Measurements from ENCODE around the gene GFRA1. TPM values are rescaled to one million over a fixed set of nuclear protein-coding genes. Genes with fewer than 3 reads are reported as not detected.

GFRA1 gene
- polyA plus RNA-seq, 3 donors, result not detected

GRCh38 chr10:116082206-116082605 is 190.8 kb downstream of the GFRA1 start:
- H3K9me3 Mint-ChIP-seq, result peaks cover 0 to 4% (median 1%) of the 10 kb centered on the region in 7 donors
- H3K4me3 Mint-ChIP-seq, result no peak overlapping the region
- Histone ChIP-seq H3K4me1 (ENCODE audit: control insufficient read depth in 1 of 2, insufficient read depth in 2 of 2, low read length in 2 of 2) (no peaks in the 10 kb centered on the region), H3K27ac (ENCODE audit: low read depth in 1 of 2, low read length in 2 of 2) (no peak overlapping the region), H2AFZ (ENCODE audit: insufficient read depth, low read depth, low read length, poor library complexity, severe bottlenecking) (no peak overlapping the region), H3K9ac (ENCODE audit: insufficient read depth, low read length, poor library complexity, severe bottlenecking) (no peak overlapping the region), H3K9me3 (replicated peaks in 1 of 2; ENCODE audit: control insufficient read depth in 1 of 2, insufficient read depth in 1 of 2, low read length in 2 of 2) (no peaks in the 10 kb centered on the region), H3K36me3 (replicated peaks in 1 of 2; ENCODE audit: control insufficient read depth in 1 of 2, insufficient read depth in 2 of 2, low read length in 2 of 2) (no peaks in the 10 kb centered on the region), H3K79me2 (ENCODE audit: insufficient read depth, low read length) (no peaks in the 10 kb centered on the region), H3K4me3 (replicated peaks in 1 of 3; ENCODE audit: low read depth in 2 of 3, low read length in 3 of 3) (no peak overlapping the region), H3K27me3 (ENCODE audit: control insufficient read depth in 2 of 2, insufficient read depth in 2 of 2, low read length in 2 of 2) (no peaks in the 10 kb centered on the region), H4K20me1 (ENCODE audit: insufficient read depth, low read length) (no peaks in the 10 kb centered on the region), H3K4me2 (replicated peaks; ENCODE audit: extremely low read depth, low read length, poor library complexity, severe bottlenecking) (no peak overlapping the region)
- TF ChIP-seq CTCF (IDR thresholded peaks at IDR 0.05), result no peak
- no peaks in the 10 kb centered on the region for H3K36me3 Mint-ChIP-seq
- intact Hi-C loops (cut with micrococcal nuclease), result no loop called here
- no peak for DNase-seq
- H3K27me3 Mint-ChIP-seq (ENCODE audit: low read depth in 3 of 3), result peaks cover 0 to 3% (median 2%) of the 10 kb centered on the region in 3 donors
- H3K4me1 Mint-ChIP-seq, result no peaks in the 10 kb centered on the region
- WGBS (ENCODE audit: insufficient coverage), result 85% methylated on average over 8 of the region's 8 CpGs
- H3K27ac Mint-ChIP-seq, result peak overlapping the region in 1 of 7 donors; percentile 42

GRCh38 chr10:116080553-116080952 is 192.5 kb downstream of the GFRA1 start:
- Histone ChIP-seq H4K20me1 (ENCODE audit: insufficient read depth, low read length) (no peaks in the 10 kb centered on the region), H3K4me3 (replicated peaks in 1 of 3; ENCODE audit: low read depth in 2 of 3, low read length in 3 of 3) (no peak overlapping the region), H3K4me1 (ENCODE audit: control insufficient read depth in 1 of 2, insufficient read depth in 2 of 2, low read length in 2 of 2) (no peaks in the 10 kb centered on the region), H3K27ac (ENCODE audit: low read depth in 1 of 2, low read length in 2 of 2) (no peak overlapping the region), H3K79me2 (ENCODE audit: insufficient read depth, low read length) (no peaks in the 10 kb centered on the region), H3K36me3 (replicated peaks in 1 of 2; ENCODE audit: control insufficient read depth in 1 of 2, insufficient read depth in 2 of 2, low read length in 2 of 2) (no peaks in the 10 kb centered on the region), H2AFZ (ENCODE audit: insufficient read depth, low read depth, low read length, poor library complexity, severe bottlenecking) (no peak overlapping the region), H3K9ac (ENCODE audit: insufficient read depth, low read length, poor library complexity, severe bottlenecking) (no peak overlapping the region), H3K9me3 (replicated peaks in 1 of 2; ENCODE audit: control insufficient read depth in 1 of 2, insufficient read depth in 1 of 2, low read length in 2 of 2) (no peaks in the 10 kb centered on the region), H3K27me3 (ENCODE audit: control insufficient read depth in 2 of 2, insufficient read depth in 2 of 2, low read length in 2 of 2) (no peaks in the 10 kb centered on the region), H3K4me2 (replicated peaks; ENCODE audit: extremely low read depth, low read length, poor library complexity, severe bottlenecking) (no peak overlapping the region)
- intact Hi-C loops (cut with micrococcal nuclease), result no loop called here
- H3K27me3 Mint-ChIP-seq (ENCODE audit: low read depth in 3 of 3), result peaks cover 0 to 3% (median 2%) of the 10 kb centered on the region in 3 donors
- 84% methylated on average over 3 of the region's 4 CpGs for WGBS (ENCODE audit: insufficient coverage)
- no peaks in the 10 kb centered on the region for H3K4me1 Mint-ChIP-seq
- DNase-seq, result no peak
- no peak for TF ChIP-seq CTCF (IDR thresholded peaks at IDR 0.05)
- no peak overlapping the region for H3K27ac Mint-ChIP-seq
- no peaks in the 10 kb centered on the region for H3K36me3 Mint-ChIP-seq
- peaks cover 0 to 4% (median 1%) of the 10 kb centered on the region in 7 donors for H3K9me3 Mint-ChIP-seq
- H3K4me3 Mint-ChIP-seq, result no peak overlapping the region

Data from CD14-positive monocyte (primary cell).